ENCODE measurements around the gene GNPAT. TPM values are rescaled to one million over a fixed set of nuclear protein-coding genes. Genes with fewer than 3 reads are reported as not detected.

Gene GNPAT
- total and polyA plus RNA-seq, 2 of the 8 experiments (the other 6 are each of a cell fraction or from before 2014, with no cell fraction given) = 22.9 to 47.4 TPM

- TF ChIP-seq SP2 (IDR thresholded peaks at IDR 0.05; ENCODE audit: low read length) (no peak), RNF2 (IDR thresholded peaks at IDR 0.05; ENCODE audit: borderline replicate concordance, low read depth, low read length, missing control alignments, poor library complexity, severe bottlenecking) (no peak), HDAC2 (IDR thresholded peaks at IDR 0.05; ENCODE audit: borderline replicate concordance in 1 of 2, low read depth in 2 of 2, low read length in 2 of 2) (no peak), EZH2 (IDR thresholded peaks at IDR 0.05; ENCODE audit: low read depth, low read length, severe bottlenecking) (no peak), SP1 (IDR thresholded peaks at IDR 0.05; ENCODE audit: low read depth, low read length) (no peak), BRCA1 (IDR thresholded peaks at IDR 0.05; ENCODE audit: low read depth, low read length) (no peak), CBX8 (IDR thresholded peaks at IDR 0.05; ENCODE audit: borderline replicate concordance, low read depth, low read length) (no peak)
These were observed 30.9 kb upstream of the GNPAT start (continued) for GRCh38 chr1:231210126-231210525.
